ENCODE measurements around the gene FAM20C.

Gene FAM20C

DNA sequence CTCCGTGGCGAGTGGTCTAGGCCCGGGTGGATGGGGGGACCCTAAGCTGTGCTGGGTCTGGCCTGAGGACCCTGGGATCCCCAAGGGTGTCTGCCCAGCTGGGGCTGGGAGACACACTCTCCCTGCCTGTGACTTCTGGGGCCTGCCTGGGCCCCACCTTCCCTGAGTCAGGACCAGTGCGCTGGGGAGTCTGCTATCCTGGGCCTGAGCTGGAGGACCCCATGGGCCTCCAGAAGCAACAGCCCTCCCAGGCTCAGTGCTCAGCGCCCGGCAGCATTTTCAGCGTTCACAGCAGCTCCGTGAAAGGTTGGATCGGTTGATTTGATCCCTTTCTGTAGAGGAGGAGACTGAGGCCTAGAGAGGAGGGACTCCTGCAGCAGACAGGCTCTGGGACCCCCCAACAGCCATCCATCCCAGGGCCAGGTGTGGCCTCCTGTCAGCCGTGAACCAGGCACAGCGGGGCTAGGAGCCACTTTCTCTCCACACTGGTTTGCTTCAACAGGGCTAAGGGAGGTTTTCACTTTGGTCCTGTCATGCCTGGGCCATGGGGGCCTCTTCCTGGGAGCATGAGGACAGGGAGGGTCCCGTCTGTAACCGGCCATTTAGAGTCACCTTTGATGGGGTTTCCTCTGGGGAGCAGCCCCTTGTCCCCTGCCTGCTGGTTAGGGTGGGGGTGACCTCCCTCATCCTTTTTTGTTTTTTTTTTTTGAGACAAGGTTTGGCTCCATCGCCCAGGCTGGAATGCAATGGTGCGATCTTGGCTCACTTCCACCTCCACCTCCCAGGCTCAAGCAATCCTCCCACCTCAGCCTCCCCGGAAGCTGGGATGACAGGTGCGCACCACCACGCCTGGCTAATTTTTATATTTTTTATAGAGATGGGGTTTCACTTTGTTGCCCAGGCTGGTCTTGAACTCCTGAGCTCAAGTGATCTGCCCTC, 110.0 kb downstream of the FAM20C start:
- no peak for DNase-seq (ENCODE audit: low read depth in 2 of 2)

DNA sequence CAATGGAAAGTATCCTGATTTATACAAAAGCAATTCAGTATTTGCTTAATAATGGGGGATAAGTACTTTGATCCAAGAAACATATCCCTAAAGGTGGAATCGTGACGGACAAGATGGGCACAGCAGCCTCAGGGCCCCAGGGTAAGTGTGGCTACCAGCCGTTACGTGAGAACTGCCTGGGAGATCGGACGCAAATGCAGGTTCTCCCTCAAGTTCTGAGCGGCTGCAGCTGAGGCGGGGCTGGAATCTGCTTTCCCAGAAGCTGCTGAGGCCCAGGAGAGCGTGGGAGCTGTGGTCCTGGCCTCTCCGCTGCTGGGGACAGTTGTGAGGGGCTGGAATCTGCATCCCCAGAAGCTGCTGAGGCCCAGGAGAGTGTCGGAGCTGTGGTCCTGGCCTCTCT, 111.1 kb downstream of the FAM20C start:
- no peak for DNase-seq (ENCODE audit: low read depth in 2 of 2)

DNA sequence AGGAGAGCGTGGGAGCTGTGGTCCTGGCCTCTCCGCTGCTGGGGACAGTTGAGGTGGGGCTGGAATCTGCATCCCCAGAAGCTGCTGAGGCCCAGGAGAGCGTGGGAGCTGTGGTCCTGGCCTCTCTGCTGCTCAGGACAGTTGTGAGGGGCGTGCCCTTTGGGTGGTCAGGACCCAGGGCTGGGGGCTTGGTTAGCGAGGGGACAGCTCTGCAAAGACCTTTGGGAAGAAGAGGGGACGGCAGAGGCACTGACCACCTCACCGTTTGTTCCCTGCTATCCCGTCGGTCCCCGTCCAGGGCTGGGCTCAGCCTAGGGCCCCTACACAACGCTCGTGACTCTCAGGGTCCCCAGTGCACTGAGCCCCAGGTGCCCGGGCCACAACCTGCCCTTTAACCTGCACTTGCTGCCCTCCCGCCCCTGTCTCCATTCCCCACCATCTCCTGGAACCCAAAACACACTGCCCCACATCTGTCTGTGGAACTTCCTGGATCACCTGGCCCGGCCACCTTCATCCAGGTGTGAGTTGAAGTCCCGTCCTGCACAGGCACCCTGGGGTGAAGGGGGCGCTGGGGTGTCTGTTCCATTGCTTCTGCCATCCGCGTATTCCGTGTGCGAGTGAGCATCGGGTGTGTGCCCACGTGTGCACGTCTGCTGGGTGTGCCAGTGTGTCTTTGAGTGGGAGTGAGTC, 111.7 kb downstream of the FAM20C start:
- DNase-seq (ENCODE audit: low read depth in 2 of 2), result no peak

DNA sequence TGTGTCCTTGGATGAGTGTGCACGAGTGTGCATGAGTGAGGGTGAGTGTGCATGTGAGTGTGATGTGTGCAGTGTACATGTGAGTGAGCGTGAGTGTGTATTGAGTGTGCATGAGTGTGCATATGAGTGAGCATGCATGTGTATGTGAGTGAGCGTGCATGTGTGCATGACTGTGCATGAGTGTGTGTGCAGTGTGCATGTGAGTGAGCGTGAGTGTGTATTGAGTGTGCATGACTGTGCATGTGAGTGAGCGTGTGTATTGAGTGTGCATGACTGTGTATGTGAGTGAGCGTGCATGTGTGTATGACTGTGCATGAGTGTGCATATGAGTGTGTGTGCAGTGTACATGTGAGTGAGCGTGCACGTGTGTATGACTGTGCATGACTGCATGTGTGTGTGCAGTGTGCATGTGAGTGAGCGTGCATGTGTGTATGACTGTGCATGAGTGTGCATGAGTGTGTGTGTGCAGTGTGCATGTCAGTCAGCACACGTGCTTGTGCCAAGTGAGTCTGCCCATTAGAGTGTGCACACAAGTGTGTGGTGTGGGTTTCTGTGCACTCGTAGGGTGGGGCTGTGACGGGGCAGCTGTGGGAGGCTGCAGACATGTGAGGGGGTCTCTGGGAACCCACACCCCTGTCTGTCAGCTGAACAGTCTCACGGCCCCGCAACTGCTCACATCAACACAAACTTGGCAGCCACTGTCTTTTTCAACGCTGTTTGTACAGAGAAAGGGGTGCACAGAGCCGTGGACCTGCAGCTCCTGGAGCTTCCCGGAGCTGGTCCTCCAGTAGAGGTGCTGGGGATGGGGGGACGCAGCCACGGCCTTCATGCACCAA, 112.4 kb downstream of the FAM20C start:
- DNase-seq (ENCODE audit: low read depth in 2 of 2), result no peak

DNA sequence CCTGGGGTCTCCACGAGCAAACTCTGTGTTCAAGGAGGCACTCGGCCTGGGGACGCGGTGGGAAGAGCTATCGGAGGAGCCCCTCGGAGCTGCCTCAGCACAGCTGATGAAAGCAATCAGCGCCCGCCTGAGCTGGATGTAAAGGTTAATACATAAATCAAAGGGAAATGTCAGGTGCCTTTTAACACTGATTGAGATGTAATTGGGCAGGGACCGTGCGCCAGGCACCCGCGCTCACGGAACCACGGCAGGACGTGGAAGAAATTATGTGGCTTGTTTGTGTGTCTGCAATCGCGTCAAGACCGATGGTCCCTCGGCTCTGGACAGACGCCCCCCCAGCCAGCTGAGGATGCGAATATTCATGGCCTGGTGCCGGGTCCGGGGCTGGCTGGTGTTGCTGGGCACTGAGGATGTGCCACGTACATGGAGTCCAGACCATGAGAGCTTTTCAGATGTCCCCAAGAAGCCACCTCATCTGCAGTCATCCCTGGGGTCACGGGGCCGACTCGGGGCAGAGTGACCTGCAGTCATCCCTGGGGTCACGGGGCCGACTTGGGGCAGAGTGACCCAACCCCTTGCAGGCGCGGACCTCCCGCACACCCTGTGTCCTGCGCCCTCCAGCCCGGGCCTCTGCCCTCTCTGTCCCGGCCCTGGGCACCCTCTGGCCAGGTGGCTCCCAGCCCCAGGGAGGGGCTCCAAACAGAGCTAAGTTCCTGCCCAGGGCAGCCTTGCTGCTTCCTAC, 113.2 kb downstream of the FAM20C start:
- no peak for DNase-seq (ENCODE audit: low read depth in 2 of 2)

DNA sequence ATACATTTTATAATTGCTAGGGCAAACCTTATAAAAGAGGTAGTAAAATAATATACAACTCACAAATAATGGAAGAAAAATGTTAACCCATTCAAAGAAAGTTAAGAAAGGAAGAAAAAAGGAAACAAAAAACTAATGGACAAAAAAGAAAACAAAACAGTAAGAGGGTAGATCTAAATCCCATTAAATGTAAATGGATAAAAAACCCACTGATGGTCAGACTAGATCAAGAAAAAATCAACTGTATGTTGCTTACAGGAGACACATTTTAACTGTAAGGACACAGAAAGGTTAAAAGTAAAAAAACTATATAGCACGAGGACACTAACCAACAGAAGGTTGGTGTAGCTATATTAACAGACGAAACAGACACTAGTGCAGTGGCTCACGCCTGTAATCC, 115.6 kb downstream of the FAM20C start:
- DNase-seq (ENCODE audit: low read depth in 2 of 2), result no peak

DNA sequence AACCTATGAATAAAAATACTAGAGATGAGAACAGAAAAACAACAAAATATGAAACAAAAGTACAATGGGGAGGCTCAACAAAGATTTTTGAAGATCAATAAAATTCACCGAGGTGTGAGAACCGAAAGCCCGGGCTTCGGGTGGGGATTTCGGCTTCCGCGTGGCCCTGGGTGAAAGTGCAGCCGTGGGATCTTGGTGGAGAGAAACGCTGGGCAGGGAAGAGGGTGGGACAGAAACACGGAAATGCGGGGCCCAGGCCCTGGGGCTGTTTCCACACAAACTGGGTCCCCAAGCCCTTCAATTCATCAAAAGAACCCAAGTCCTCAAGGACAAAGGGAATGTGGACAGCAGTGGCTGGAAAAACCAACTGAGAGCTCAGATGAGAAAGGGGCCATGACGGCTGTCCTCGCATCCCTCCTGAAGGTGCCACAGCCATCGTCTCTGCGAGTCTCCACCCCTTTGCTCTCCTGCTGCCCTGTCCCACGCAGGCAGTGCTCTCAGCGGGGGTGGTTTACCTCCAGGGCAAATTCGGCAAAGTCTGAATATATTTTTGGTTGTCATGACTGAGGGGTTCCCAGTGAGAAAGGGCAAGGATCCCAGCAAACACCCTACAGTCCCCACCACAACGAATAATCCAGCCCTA, 117.3 kb downstream of the FAM20C start:
- DNase-seq (ENCODE audit: low read depth in 2 of 2), result no peak
